Endodermal cell (in vitro differentiated cells): ENCODE results near the gene ZNF287. TPM values are rescaled to one million over a fixed set of nuclear protein-coding genes. Genes with fewer than 3 reads are reported as not detected.

Source experiments
- DNase-seq: peaks from one replicate; pipeline ENCODE4 v3.0.0-alpha.2; 2017
- H3K27ac ChIP-seq: 2 replicates; pipeline ENCODE4 v1.5.1; 2013; ENCODE audit warnings: mild to moderate bottlenecking, low read depth, low read length, moderate library complexity
- H3K27me3 ChIP-seq: 2 replicates; pipeline ENCODE4 v1.6.1; 2013; ENCODE audit warnings: mild to moderate bottlenecking, low read length, moderate library complexity; ENCODE audit not compliant: insufficient read depth, control insufficient read depth, poor library complexity, severe bottlenecking
- H3K36me3 ChIP-seq: 2 replicates; pipeline ENCODE4 v1.7.0; 2013; ENCODE audit warnings: mild to moderate bottlenecking, low read length, moderate library complexity; ENCODE audit not compliant: control insufficient read depth, insufficient read depth
- H3K4me1 ChIP-seq: one replicate; pipeline ENCODE4 v1.7.0; 2013; ENCODE audit warnings: low read length; ENCODE audit not compliant: control insufficient read depth, insufficient read depth
- H3K4me3 ChIP-seq: 2 replicates; pipeline ENCODE4 v1.5.1; 2013; ENCODE audit warnings: mild to moderate bottlenecking, low read length, moderate library complexity
- H3K9ac ChIP-seq: 2 replicates; pipeline ENCODE4 v1.6.1; 2013; ENCODE audit warnings: mild to moderate bottlenecking, low read length, moderate library complexity; ENCODE audit not compliant: poor library complexity, severe bottlenecking; ENCODE audit errors: extremely low read depth
- H3K9me3 ChIP-seq: 2 replicates; pipeline ENCODE4 v1.6.1; 2013; ENCODE audit warnings: mild to moderate bottlenecking, low read length, moderate library complexity; ENCODE audit not compliant: control insufficient read depth
- H3K27ac Mint-ChIP-seq: 2 replicates; pipeline ENCODE4 v1.8.0; 2020; ENCODE audit warnings: mixed read lengths
- H3K27me3 Mint-ChIP-seq: 2 replicates; pipeline ENCODE4 v1.8.0; 2021; ENCODE audit warnings: mild to moderate bottlenecking, mixed read lengths; ENCODE audit not compliant: insufficient read depth
- H3K36me3 Mint-ChIP-seq: 2 replicates; pipeline ENCODE4 v1.8.0; 2020; ENCODE audit warnings: low read depth, mixed read lengths
- H3K4me1 Mint-ChIP-seq: 2 replicates; pipeline ENCODE4 v1.8.0; 2020; ENCODE audit warnings: mixed read lengths
- H3K4me3 Mint-ChIP-seq: 2 replicates; pipeline ENCODE4 v1.8.0; 2020; ENCODE audit warnings: mild to moderate bottlenecking, moderate library complexity, mixed read lengths
- H3K9me3 Mint-ChIP-seq: 2 replicates; pipeline ENCODE4 v1.8.0; 2020; ENCODE audit warnings: mild to moderate bottlenecking, mixed read lengths
- whole genome bisulfite sequencing, 2 experiments: methylation state at CpG; one replicate each; pipeline versions ENCODE4 v1.1.5 to v1.1.7; 2013; ENCODE audit warnings: missing lambda C conversion rate in 2 of 2, mixed read lengths in 1 of 2; ENCODE audit not compliant: insufficient coverage in 1 of 2, insufficient read length in 1 of 2; 5-methylcytosine and 5-hydroxymethylcytosine counted together
- total RNA-seq, 2 donors: library from RNA; stranded (reverse); fragmentation: NEBNext Ultra II Directional in 1 of 2; extraction: Animal tissue kit (Norgen Biotek cat#: 25700) in 1 of 2; gene quantifications; 2 replicates in 1 of 2; 3 replicates in 1 of 2; pipeline ENCODE4 v1.2.1, GENCODE V29; 2021
- TF ChIP-seq, protein P1 (sequence below): fragments of 200-600 bp; sonication (generic); conservative IDR thresholded peaks from 2 replicates; pipeline ENCODE4 v1.5.0; 2021; ENCODE audit warnings: antibody characterized with exemption, mild to moderate bottlenecking

ZNF287 gene
- total RNA-seq, 2 donors from 2014 or later: 6.9 to 16.4 TPM

- Mint-ChIP-seq H3K27me3 (peaks cover 27% of the 10 kb centered on the region), H3K4me3 (no peak overlapping the region), H3K27ac (no peak overlapping the region), H3K36me3 (no peaks in the 10 kb centered on the region), H3K4me1 (peaks cover 8% of the 10 kb centered on the region), H3K9me3 (no peaks in the 10 kb centered on the region)
- H3K27me3 ChIP-seq: no peaks in the 10 kb centered on the region
- no peak overlapping the region for H3K9ac ChIP-seq
- TF ChIP-seq, protein P1, sequence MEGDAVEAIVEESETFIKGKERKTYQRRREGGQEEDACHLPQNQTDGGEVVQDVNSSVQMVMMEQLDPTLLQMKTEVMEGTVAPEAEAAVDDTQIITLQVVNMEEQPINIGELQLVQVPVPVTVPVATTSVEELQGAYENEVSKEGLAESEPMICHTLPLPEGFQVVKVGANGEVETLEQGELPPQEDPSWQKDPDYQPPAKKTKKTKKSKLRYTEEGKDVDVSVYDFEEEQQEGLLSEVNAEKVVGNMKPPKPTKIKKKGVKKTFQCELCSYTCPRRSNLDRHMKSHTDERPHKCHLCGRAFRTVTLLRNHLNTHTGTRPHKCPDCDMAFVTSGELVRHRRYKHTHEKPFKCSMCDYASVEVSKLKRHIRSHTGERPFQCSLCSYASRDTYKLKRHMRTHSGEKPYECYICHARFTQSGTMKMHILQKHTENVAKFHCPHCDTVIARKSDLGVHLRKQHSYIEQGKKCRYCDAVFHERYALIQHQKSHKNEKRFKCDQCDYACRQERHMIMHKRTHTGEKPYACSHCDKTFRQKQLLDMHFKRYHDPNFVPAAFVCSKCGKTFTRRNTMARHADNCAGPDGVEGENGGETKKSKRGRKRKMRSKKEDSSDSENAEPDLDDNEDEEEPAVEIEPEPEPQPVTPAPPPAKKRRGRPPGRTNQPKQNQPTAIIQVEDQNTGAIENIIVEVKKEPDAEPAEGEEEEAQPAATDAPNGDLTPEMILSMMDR: no peak
- WGBS, 2 experiments: 79% methylated on average over 1 of the region's 1 CpG; no CpG with 5 or more reads in 1 of the 2 experiments
- H3K4me1 ChIP-seq: no peaks in the 10 kb centered on the region
- DNase-seq: no peak
- H3K4me3 ChIP-seq: no peak overlapping the region
- no peak overlapping the region for H3K27ac ChIP-seq
- H3K9me3 ChIP-seq: no peaks in the 10 kb centered on the region
- H3K36me3 ChIP-seq: no peaks in the 10 kb centered on the region
Measured at GRCh38 chr17:16511593-16511992, 57.4 kb downstream of the ZNF287 start.

DNA sequence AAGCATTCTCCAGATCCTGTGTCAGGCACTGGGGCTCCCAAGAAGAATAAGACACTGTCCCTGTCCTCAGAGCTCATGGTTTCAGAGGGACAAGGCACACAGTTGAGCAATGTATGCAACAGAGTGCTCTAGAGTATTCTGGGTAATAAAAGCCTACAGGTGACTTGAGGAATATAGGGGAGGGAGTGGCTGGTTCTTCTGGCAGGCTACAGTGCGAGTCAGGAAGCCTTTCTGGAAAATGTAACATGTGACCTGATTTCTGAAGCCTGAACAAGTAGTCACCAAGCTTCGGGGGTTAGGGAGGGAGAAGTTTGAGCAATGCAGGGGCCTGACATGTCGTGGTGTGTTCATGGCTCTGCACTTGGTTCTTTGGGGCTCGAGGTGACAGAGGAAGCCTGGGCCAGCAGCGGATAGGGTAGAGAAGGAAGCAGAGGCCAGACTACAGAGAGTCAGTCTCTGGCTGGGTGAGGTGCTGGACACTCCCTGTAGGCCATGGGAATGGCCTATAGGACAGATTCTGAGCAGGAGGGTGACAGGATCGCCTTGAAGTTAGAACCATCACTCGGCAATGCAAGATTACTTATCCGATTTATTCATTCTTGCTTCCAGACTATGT is 61.0 kb downstream of the ZNF287 start:
- Histone ChIP-seq H3K27ac (no peak overlapping the region), H3K36me3 (no peaks in the 10 kb centered on the region), H3K4me3 (no peak overlapping the region), H3K27me3 (no peaks in the 10 kb centered on the region), H3K4me1 (no peaks in the 10 kb centered on the region), H3K9ac (no peak overlapping the region), H3K9me3 (no peaks in the 10 kb centered on the region)
- DNase-seq: no peak
- Mint-ChIP-seq H3K27ac (no peak overlapping the region), H3K36me3 (no peaks in the 10 kb centered on the region), H3K4me1 (peaks cover 14% of the 10 kb centered on the region), H3K9me3 (no peaks in the 10 kb centered on the region), H3K27me3 (peaks cover 4% of the 10 kb centered on the region), H3K4me3 (no peak overlapping the region)
- WGBS, 2 experiments: 87 to 89% methylated on average over 6 to 8 of the region's 8 CpGs
- TF ChIP-seq, protein P1: no peak

DNA sequence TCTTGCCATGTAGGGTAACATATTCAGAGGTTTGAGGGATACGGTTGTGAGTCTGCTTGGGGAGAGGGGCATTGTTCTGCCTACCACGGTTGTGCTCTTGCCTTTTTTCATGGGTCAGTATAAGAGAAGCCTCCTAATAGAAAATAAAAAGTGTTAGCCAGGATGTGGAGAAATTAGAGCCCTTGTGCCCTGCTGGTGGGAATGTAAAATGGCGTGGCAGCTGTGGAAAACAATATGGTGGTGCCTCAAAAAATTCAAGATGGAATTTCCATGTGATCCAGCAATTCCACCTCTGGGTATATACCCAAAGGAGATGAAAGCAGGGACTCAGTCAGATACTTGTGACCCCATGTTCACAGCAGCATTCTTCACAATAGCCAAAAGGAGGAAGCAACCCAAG is 62.8 kb downstream of the ZNF287 start:
- H3K4me1 ChIP-seq: no peaks in the 10 kb centered on the region
- H3K9me3 ChIP-seq: no peaks in the 10 kb centered on the region
- H3K4me3 ChIP-seq: no peak overlapping the region
- DNase-seq: peak; percentile 52
- Mint-ChIP-seq H3K36me3 (no peaks in the 10 kb centered on the region), H3K27me3 (peaks cover 4% of the 10 kb centered on the region), H3K4me1 (peaks cover 8% of the 10 kb centered on the region), H3K27ac (no peak overlapping the region), H3K4me3 (no peak overlapping the region), H3K9me3 (no peaks in the 10 kb centered on the region)
- TF ChIP-seq, protein P1: peak; percentile 58
- no peak overlapping the region for H3K27ac ChIP-seq
- H3K36me3 ChIP-seq: no peaks in the 10 kb centered on the region
- 93 to 100% methylated on average over 3 of the region's 3 CpGs for WGBS, 2 experiments
- no peak overlapping the region for H3K9ac ChIP-seq
- H3K27me3 ChIP-seq: no peaks in the 10 kb centered on the region
